ENCODE data around the gene CASKIN1.

The CASKIN1 gene

GRCh38 chr16:2173916-2174315 lies 22.5 kb downstream of the CASKIN1 start:
- no peak for DNase-seq

- no peak for DNase-seq
These were observed 23.0 kb downstream of the CASKIN1 start for GRCh38 chr16:2173366-2173765.

DNA sequence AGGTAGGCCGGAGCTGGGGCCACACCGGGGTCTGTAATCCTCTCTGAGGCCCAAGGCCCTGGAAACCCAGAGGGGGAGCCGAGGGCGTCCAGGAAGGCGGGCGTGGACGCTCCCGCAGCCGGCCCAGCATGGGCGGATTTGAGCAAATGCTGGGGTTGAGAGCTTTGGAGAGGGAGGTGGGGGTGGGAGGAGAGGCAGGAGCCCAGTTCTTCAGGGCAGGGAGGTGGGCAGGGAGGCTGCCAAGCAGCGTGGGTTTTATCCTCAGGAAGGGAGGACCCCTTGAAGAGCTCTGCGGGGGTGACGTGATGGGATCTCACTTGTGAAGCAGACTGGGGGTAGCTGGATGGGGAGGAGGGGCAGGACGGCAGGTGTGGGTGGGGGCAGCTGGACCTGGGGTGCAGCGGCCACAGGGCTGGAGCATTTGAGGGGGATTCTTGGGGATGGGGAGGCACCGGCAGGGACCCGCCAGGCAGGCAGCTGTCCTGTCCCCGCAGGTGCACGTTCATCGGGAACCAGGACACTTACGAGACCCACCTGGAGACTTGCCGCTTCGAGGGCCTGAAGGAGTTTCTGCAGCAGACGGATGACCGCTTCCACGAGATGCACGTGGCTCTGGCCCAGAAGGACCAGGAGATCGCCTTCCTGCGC lies 23.6 kb downstream of the CASKIN1 start:
- DNase-seq = no peak

GRCh38 chr16:2171601-2172178 lies 24.7 kb downstream of the CASKIN1 start:
- no peak for DNase-seq

DNA sequence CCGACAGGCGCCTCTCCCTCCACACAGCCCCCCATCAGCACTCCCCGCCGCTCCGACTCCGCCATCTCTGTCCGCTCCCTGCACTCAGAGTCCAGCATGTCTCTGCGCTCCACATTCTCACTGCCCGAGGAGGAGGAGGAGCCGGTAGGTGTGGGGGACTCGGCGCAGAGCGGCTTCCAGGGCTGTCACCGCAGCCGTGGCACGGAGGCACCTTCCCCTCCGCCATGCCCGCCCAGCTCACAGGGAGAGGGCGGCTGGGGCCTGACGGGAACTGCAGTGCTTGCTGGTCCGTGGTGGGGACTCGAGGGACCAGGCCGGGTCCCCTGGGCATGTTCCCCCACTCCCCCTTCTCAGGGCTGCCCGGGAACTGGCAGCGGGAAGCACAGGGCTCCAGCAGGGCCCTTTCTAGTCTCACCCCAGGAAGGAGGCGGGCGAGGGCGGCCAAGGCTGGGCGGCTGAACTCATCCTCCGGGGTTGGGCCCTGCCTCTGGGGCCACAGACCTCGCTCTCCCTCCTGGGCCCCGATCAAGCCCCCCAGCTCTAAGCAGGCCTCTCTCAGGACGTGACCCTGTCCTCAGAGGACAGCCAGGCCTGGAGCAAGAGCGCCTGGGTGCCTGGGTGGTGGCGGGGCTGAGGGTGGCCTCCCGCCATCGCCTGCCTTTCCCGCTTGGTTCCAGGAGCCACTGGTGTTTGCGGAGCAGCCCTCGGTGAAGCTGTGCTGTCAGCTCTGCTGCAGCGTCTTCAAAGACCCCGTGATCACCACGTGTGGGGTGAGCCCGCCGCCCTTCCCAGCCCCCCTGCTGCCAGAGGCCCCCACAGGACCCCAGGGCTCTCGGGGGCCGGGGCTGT lies 25.6 kb downstream of the CASKIN1 start:
- DNase-seq = no peak

DNA sequence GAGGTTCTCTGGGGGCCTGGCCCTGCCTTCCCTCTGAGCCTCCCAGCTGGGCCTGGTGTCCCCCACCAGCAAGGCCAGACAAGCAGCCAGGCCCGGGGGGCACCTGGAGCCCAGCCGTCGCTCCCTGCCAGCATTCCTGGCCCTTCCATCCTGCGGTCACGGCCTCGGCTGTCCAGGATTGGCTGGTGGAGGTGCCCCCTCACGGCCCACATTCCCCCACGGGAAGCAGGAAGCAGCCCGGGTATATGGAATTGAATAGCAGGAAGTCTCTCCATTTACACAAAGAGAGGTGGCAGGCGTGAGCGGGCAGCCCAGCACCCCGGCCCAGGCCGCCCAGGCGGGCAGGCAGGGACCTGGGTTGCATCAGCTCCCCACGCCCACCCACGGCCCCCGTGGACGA lies 26.3 kb downstream of the CASKIN1 start:
- DNase-seq = no peak

GRCh38 chr16:2167068-2167638 lies 29.3 kb downstream of the CASKIN1 start:
- no peak for DNase-seq

DNA sequence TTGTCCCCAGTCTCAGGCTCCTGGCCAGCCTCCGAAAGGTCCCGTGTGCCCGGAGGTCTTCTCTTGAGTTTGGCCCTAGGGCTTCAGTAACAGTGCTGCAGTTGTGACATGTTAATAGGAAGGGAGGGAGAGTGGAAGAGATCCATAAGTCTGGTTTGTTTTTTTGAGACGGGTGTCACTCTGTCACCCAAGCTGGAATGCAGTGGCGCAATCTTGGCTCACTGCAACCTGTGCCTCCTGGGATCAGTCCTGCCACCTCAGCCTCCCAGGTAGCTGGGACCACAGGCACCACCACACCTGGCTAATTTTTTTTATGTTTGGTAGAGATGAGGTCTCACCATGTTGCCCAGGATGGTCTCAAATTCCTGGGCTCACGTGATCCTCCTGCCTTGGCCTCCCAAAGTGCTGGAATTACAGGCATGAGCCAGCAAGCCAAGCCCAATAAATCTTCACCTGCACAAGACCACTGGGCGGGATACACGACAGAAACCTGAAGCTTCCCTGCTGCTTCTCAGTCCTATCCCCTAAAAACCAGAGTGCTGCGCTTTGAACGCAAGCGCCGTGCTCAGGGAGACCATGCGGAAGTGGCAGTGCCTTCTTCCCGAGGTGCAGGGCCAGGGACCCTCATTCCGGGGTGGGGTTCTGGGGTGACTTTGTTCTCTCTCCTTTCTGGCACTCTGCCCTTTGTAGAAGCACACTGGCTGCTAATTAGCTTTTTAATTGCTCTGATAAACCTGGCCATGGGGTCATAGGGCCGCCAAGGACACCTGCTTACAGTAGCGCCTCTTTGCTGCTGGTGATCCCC lies 29.9 kb downstream of the CASKIN1 start:
- DNase-seq = no peak

DNA sequence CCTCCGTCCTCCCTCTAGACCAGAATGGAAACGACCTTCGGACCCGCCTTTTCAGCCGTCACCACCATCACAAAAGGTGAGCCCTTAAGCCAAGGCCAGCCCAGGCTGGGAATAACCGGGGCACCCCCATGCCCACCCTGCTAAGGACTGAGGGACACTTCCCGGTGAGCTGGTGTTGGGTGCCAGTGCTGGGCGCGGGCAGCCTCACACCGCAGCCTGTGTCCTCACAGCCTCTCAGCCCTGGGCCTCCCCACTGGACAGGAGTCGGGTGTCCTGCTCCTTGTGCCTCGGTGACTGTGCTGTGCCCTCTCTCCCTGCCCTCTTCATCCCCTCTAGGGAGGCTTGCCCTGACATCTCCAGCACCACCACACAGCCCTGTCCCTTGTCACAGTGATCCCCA lies 30.5 kb downstream of the CASKIN1 start:
- DNase-seq = no peak

GRCh38 chr16:2163211-2163881 lies 33.1 kb downstream of the CASKIN1 start:
- no peak for DNase-seq

- DNase-seq = no peak
These were observed 33.7 kb downstream of the CASKIN1 start for GRCh38 chr16:2162676-2163118.

- DNase-seq = no peak
These were observed 34.5 kb downstream of the CASKIN1 start for GRCh38 chr16:2161911-2162310.

DNA sequence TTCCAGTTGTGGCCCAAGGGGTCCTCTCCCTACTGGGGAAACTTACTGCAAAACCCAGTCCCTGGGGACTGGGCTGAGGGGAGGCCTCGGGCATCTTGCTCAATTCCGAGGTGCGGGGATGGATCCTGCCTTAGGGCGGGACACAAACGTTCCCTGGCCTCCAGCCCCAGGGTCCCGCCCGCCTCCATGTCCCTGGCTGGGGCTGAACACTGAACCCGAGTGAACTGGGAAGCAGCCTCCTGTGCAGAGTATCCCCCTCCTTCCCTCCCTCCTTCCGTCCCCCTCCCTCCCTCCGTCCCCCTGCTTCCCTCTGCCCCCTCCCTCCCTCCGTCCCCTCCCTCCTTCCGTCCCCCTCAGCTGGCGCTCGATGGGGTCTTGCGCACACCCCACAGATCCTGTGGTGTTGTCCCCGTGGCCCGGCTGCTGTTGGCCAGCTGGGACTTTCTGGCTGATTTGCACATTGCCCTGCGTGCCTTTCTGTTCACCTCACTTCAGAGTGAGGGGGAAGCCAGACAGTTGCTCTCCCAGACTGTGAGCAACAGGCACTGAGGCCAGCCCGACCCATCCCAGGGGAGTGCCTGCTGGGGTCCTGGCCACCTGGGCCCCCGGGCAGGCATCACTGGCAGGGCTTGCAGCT lies 35.4 kb downstream of the CASKIN1 start:
- DNase-seq = no peak

DNA sequence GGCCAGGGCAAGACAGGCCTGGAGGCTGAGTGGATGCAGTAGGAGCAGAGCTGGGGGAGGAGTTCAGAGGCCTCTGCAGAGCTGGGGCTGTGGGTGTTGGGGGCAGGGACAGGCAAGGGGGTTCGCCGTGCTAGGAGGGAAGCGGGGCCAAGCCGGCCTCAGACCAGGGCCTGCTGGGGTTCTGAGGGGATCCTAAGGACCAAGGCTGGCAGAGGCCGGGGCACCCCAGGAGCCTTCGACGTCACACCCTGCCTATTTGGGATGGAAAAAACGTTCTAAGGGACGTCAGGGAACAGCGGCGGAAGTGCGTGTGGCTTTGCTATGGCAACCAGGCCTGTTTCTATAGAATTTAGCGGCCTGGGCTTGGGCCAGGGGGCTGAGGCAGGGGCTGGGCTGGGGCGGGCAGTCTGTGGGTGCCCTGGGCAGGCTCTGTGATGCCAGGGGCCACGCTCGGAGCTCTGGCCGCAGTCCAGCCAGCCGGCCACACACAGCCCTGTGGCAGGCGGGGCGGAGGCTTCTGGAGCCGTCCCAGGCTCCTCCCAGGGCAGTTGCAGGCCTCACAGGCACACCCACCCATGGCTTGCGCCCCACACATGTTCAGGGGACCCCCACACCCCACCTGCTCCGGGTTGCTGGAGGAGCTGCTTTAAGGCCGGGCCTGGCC lies 37.1 kb downstream of the CASKIN1 start:
- DNase-seq = peak; percentile 25

- no peak for DNase-seq
These were observed 38.2 kb downstream of the CASKIN1 start for GRCh38 chr16:2158262-2158638.

- DNase-seq = no peak
These were observed 38.7 kb downstream of the CASKIN1 start for GRCh38 chr16:2157480-2158261.

DNA sequence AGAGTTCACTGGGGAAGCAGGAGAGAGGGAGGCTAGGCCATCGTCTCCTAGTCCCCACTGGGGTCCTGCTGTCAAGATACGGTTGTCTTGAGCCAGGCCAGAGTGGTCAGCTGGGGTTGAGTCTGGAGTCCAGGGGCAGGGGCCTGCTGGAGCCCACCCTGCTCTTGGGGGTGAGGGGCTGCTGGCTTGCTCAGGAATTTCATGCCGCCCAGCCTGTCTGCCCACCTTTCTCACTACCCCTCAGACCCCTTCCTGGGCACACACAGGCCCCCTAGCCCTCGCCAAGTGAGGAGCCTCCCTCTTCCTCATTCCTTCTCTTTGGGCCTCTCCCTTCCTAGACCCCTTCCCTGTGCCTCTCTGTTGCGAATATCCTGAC lies 39.6 kb downstream of the CASKIN1 start:
- no peak for DNase-seq

DNA sequence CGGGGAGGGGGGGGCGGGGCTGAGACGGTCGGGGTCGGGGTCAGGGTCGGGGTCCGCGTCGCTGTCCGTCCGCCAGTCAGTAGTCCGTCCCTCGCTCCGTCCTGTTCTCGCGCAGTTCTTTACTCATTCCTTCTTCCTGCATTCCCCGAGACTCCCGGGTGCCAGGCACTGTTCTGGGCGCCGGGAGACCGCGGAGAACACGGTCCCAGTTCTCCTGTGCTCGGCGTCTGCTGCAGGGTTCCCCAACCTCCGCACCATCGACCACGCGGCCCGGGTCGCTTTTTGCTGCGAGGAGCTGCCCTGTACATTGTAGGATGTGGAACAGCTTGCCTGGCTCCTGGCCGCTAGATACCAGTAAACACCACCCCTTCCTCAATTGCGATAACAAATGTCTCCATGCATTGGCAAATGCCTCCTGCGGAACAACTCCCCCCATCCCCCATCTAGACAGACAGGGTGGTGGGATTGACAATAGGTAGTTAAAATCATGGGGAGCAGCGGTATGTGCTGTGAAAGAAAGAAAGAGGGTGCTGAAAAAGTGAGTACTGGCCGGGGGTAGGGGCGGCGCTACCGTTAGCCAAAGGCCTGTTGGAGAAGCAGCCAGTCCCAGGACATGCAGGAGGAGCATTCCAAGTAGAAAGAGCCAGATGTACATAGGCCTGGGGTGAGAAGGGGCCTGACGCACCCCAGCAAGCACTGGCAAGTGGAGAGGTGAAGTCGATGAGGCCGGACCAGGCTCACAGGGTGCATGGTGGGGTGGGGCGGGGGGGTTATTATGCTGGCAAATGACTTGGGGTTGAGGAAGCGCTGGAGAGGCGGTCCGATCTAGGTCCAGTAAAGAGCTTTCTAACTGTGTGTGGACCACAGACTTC lies 40.2 kb downstream of the CASKIN1 start:
- DNase-seq = no peak
